Measurements from ENCODE around the gene ADAM11.

DNA sequence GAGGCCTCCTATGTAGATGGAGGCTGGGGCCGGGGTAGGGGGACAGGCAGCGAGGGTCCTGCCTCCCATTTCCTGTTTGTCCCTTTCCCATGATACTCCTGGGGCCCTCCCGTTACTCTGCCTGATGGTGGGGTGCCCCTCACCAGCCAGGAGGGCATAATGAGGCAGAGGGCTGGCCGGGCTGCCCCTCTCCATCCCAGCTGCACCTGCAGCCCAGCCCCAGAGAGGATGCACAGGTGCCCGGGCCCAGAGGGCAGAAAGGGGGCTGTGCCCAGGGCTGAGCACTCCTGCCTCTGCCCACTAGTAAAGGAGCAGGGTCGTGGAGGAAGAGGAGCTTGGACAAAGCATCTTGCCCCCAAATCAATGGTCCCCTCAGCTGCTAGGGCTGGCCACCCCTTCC lies 10.4 kb downstream of the ADAM11 start:
- TF ChIP-seq HINFP (CRISPR knock-in tag; IDR thresholded peaks at IDR 0.05; ENCODE audit: low read depth) (no peak), ZNF562 (CRISPR knock-in tag; IDR thresholded peaks at IDR 0.05; ENCODE audit: borderline replicate concordance) (no peak), ZHX1 (CRISPR knock-in tag; IDR thresholded peaks at IDR 0.05; ENCODE audit: low read depth) (no peak), ZNF234 (CRISPR knock-in tag; conservative IDR thresholded peaks at IDR 0.05) (no peak), POLR2A (IDR thresholded peaks at IDR 0.05; ENCODE audit: insufficient read depth in 1 of 2, low read depth in 2 of 2, low read length in 2 of 2) (no peak), POLR2AphosphoS5 (IDR thresholded peaks at IDR 0.05; ENCODE audit: low read depth, low read length) (no peak), CTCF (CRISPR knock-in tag; IDR thresholded peaks at IDR 0.05) (no peak), YEATS4 (CRISPR knock-in tag; IDR thresholded peaks at IDR 0.05; ENCODE audit: borderline replicate concordance) (no peak), JUND (CRISPR knock-in tag; IDR thresholded peaks at IDR 0.05) (no peak)
- TF ChIP-seq, protein P1, sequence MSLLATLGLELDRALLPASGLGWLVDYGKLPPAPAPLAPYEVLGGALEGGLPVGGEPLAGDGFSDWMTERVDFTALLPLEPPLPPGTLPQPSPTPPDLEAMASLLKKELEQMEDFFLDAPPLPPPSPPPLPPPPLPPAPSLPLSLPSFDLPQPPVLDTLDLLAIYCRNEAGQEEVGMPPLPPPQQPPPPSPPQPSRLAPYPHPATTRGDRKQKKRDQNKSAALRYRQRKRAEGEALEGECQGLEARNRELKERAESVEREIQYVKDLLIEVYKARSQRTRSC (CRISPR knock-in tag; IDR thresholded peaks at IDR 0.05; ENCODE audit: low read depth): no peak
- TF ChIP-seq, protein P2, sequence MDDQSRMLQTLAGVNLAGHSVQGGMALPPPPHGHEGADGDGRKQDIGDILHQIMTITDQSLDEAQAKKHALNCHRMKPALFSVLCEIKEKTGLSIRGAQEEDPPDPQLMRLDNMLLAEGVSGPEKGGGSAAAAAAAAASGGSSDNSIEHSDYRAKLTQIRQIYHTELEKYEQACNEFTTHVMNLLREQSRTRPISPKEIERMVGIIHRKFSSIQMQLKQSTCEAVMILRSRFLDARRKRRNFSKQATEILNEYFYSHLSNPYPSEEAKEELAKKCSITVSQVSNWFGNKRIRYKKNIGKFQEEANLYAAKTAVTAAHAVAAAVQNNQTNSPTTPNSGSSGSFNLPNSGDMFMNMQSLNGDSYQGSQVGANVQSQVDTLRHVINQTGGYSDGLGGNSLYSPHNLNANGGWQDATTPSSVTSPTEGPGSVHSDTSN (CRISPR knock-in tag; IDR thresholded peaks at IDR 0.05; ENCODE audit: borderline replicate concordance): no peak
- TF ChIP-seq, protein P3, sequence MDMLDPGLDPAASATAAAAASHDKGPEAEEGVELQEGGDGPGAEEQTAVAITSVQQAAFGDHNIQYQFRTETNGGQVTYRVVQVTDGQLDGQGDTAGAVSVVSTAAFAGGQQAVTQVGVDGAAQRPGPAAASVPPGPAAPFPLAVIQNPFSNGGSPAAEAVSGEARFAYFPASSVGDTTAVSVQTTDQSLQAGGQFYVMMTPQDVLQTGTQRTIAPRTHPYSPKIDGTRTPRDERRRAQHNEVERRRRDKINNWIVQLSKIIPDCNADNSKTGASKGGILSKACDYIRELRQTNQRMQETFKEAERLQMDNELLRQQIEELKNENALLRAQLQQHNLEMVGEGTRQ (IDR thresholded peaks at IDR 0.05; ENCODE audit: low read depth, low read length): no peak
- TF ChIP-seq, protein P3 (CRISPR knock-in tag; IDR thresholded peaks at IDR 0.05; ENCODE audit: borderline replicate concordance): no peak
- TF ChIP-seq, protein P4, sequence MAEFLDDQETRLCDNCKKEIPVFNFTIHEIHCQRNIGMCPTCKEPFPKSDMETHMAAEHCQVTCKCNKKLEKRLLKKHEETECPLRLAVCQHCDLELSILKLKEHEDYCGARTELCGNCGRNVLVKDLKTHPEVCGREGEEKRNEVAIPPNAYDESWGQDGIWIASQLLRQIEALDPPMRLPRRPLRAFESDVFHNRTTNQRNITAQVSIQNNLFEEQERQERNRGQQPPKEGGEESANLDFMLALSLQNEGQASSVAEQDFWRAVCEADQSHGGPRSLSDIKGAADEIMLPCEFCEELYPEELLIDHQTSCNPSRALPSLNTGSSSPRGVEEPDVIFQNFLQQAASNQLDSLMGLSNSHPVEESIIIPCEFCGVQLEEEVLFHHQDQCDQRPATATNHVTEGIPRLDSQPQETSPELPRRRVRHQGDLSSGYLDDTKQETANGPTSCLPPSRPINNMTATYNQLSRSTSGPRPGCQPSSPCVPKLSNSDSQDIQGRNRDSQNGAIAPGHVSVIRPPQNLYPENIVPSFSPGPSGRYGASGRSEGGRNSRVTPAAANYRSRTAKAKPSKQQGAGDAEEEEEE (CRISPR knock-in tag; IDR thresholded peaks at IDR 0.05; ENCODE audit: borderline replicate concordance): no peak
